SK-N-MC (cell line): ENCODE measurements around the gene ZBED1.
"Not testable (repeated sequence)": the region's sequence is repeated elsewhere in the genome, so short reads cannot be mapped to it uniquely, and the experiment has no call there.

Experiments used
- DNase-seq: peaks from one replicate; pipeline ENCODE4 v3.0.0-alpha.2; 2011; ENCODE audit warnings: low read depth, low spot score
- H3K27ac ChIP-seq: fragments of 200-600 bp; sonication (generic); 2 replicates; pipeline ENCODE4 v1.5.1; 2016; ENCODE audit warnings: mixed run types
- H3K36me3 ChIP-seq: fragments of 200-600 bp; sonication (generic); 2 replicates; pipeline ENCODE4 v1.6.1; 2017; ENCODE audit warnings: antibody characterized with exemption, low read length, mixed read lengths; ENCODE audit not compliant: insufficient read depth
- H3K4me3 ChIP-seq: fragments of 200-600 bp; sonication (generic); 2 replicates; pipeline ENCODE4 v1.5.1; 2016
- H3K9ac ChIP-seq: fragments of 200-600 bp; sonication (generic); 2 replicates; pipeline ENCODE4 v1.8.0; 2017; ENCODE audit warnings: mixed run types, mixed read lengths; ENCODE audit not compliant: insufficient read length
- H3K9me3 ChIP-seq: fragments of 200-600 bp; sonication (generic); 2 replicates; pipeline ENCODE4 v1.6.1; 2017; ENCODE audit warnings: low read depth, mild to moderate bottlenecking, antibody characterized with exemption, low read length, moderate library complexity, mixed read lengths
- EZH2 ChIP-seq: fragments of 200-600 bp; sonication (generic); IDR thresholded peaks from one replicate; pipeline ENCODE4 v1.6.1; 2017; ENCODE audit warnings: antibody characterized with exemption
- FOXP2 ChIP-seq: optimal IDR thresholded peaks from 2 replicates; pipeline ENCODE3; 2011; ENCODE audit warnings: mild to moderate bottlenecking, moderate library complexity; ENCODE audit not compliant: insufficient read depth; ENCODE audit errors: extremely low read length, control extremely low read depth
- POLR2AphosphoS5 ChIP-seq: IDR thresholded peaks from 2 replicates; pipeline ENCODE4 v1.6.1; 2012; ENCODE audit warnings: mild to moderate bottlenecking, low read depth, low read length, borderline replicate concordance

The ZBED1 gene

DNA sequence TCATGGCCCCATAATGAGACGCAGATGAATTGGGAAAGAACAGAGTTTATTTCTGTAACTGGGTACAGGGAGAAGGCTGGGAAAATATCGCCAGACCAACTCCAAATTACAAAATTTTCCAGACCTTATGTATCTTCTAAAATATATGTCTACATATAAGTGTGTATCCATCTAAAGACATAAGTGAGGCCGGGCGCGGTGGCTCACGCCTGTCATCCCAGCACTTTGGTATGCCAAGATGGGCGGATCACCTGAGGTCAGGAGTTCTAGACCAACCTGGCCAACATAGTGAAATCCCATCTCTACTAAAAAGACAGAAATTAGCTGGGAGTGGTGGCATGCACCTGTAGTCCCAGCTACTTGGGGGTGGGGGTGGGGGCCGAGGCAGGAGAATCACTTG is 11.7 kb upstream of the ZBED1 start:
- Histone ChIP-seq H3K9ac (no peak overlapping the region), H3K27ac (no peak overlapping the region)

GRCh38 chrX:2511326-2511725 is 10.6 kb upstream of the ZBED1 start:
- Histone ChIP-seq H3K9me3 (no peaks in the 10 kb centered on the region), H3K4me3 (no peak overlapping the region), H3K9ac (no peak overlapping the region), H3K36me3 (no peaks in the 10 kb centered on the region), H3K27ac (no peak overlapping the region)
- no peak for DNase-seq
- TF ChIP-seq FOXP2 (no peak), POLR2AphosphoS5 (no peak), EZH2 (no peak)

More for the DNA sequence above, 11.7 kb upstream of the ZBED1 start:
- TF ChIP-seq FOXP2, result no peak
- TF ChIP-seq EZH2, result no peak
- TF ChIP-seq POLR2AphosphoS5, result no peak
- DNase-seq, result no peak
- H3K36me3 ChIP-seq, result no peaks in the 10 kb centered on the region
- H3K9me3 ChIP-seq, result no peaks in the 10 kb centered on the region
- no peak overlapping the region for H3K4me3 ChIP-seq

DNA sequence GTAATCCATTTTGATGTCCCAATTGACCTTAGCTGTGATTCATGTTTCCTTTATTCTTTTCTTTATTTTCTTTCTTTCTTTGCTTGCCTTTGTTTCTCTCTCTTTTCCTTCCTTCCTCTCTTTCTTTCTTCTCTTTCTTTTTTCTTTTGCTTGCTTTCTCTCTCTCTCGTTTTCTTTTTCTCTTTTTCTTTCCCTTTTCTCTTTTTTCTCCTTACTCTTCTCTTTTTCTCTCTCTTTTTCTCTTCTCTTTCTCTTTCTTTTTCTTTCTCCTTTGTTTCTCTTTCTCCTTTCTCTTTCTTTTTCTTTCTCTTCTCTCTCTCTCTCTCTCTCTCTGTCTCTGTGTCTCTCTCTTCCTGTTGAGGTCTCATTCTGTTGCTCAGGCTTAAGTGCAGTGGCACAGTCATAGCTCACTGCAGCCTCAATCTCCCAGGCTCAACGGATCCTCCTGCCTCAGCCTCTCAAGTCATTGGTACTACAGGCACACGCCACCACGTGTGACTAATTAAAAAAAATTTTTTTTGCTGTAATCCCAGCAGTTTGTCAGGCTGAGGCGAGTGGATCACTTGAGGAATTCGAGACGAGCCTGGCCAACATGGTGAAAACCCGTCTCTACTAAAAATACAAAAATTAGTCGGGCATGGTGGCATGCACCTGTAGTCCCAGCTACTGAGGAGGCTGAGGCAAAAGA is 8.0 kb upstream of the ZBED1 start:
- DNase-seq, result no peak
- Histone ChIP-seq H3K4me3 (no peak overlapping the region), H3K36me3 (no peaks in the 10 kb centered on the region), H3K27ac (no peak overlapping the region), H3K9ac (no peak overlapping the region), H3K9me3 (no peaks in the 10 kb centered on the region)
- no peak for TF ChIP-seq EZH2
- no peak for TF ChIP-seq FOXP2
- TF ChIP-seq POLR2AphosphoS5, result no peak

- H3K9me3 ChIP-seq, result no peaks in the 10 kb centered on the region
- H3K4me3 ChIP-seq, result no peak overlapping the region
- no peaks in the 10 kb centered on the region for H3K36me3 ChIP-seq
- TF ChIP-seq EZH2 (no peak), FOXP2 (no peak), POLR2AphosphoS5 (no peak)
- H3K27ac ChIP-seq, result no peak overlapping the region
- H3K9ac ChIP-seq, result no peak overlapping the region
- no peak for DNase-seq
Observed at GRCh38 chrX:2507904-2508627, 7.3 kb upstream of the ZBED1 start.

GRCh38 chrX:2507196-2507595 is 6.4 kb upstream of the ZBED1 start:
- Histone ChIP-seq H3K9ac (no peak overlapping the region), H3K4me3 (no peak overlapping the region), H3K36me3 (no peaks in the 10 kb centered on the region), H3K9me3 (no peaks in the 10 kb centered on the region), H3K27ac (no peak overlapping the region)
- no peak for DNase-seq
- TF ChIP-seq POLR2AphosphoS5 (no peak), EZH2 (no peak), FOXP2 (no peak)

GRCh38 chrX:2505341-2505740 is 4.6 kb upstream of the ZBED1 start:
- not testable (repeated sequence) for H3K27ac ChIP-seq, H3K36me3 ChIP-seq, H3K9ac ChIP-seq, H3K4me3 ChIP-seq, DNase-seq, H3K9me3 ChIP-seq

DNA sequence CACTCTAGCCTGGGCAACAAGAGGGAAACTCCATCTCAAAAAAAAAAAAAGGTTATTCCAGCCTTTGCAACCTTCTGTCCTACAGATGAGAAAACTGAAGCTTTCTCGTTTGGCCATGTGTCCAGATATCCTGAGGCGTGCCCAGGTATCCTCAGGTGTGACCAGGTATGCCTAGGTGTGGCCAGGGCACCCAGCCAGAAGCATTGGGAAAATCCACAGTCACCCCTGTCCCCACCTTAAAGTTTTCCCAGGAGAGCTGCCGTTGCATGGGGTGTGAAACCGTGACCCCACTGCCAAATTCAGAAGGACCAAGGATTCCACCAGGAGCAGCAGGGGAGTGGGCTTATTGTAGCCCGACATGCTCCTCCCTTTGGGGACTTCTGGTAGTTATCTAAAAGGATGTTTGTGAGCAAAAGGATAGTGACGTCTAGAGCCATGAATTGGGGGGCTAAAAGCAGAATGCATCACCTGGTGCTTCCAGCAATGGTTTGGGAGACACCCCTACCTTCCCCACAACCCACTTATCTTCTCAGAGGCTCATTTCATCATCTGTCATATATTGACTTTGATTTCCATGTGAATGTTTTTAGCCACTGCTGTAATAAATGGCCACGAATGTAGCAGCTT is 4.0 kb upstream of the ZBED1 start:
- no peak for DNase-seq
- H3K9ac ChIP-seq, result no peak overlapping the region
- H3K27ac ChIP-seq, result no peak overlapping the region
- TF ChIP-seq FOXP2, result no peak
- H3K36me3 ChIP-seq, result no peaks in the 10 kb centered on the region
- no peaks in the 10 kb centered on the region for H3K9me3 ChIP-seq
- H3K4me3 ChIP-seq, result no peak overlapping the region

- Histone ChIP-seq H3K9ac (no peak overlapping the region), H3K9me3 (no peaks in the 10 kb centered on the region), H3K4me3 (no peak overlapping the region), H3K27ac (no peak overlapping the region), H3K36me3 (no peaks in the 10 kb centered on the region)
- DNase-seq, result no peak
- TF ChIP-seq EZH2, result no peak
- TF ChIP-seq POLR2AphosphoS5, result no peak
- no peak for TF ChIP-seq FOXP2
Observed at GRCh38 chrX:2503591-2504500, 3.1 kb upstream of the ZBED1 start.
